Nephron progenitor cell (in vitro differentiated cells): ENCODE data around the gene B3GALT6.

Source experiments
- DNase-seq: peaks from one replicate; pipeline ENCODE4 v3.0.0; 2021
- H3K27ac Mint-ChIP-seq: 2 replicates; pipeline ENCODE4 v1.8.0; 2021; ENCODE audit warnings: mild to moderate bottlenecking, moderate library complexity, mixed read lengths
- H3K27me3 Mint-ChIP-seq: 2 replicates; pipeline ENCODE4 v1.8.0; 2021; ENCODE audit warnings: mild to moderate bottlenecking, low read depth, mixed read lengths; ENCODE audit not compliant: poor library complexity
- H3K36me3 Mint-ChIP-seq: 2 replicates; pipeline ENCODE4 v1.8.0; 2021; ENCODE audit warnings: low read depth, mixed read lengths
- H3K4me1 Mint-ChIP-seq: 2 replicates; pipeline ENCODE4 v1.8.0; 2021; ENCODE audit warnings: mixed read lengths
- H3K4me3 Mint-ChIP-seq: 2 replicates; pipeline ENCODE4 v1.8.0; 2021; ENCODE audit warnings: mild to moderate bottlenecking, moderate library complexity, mixed read lengths
- H3K9me3 Mint-ChIP-seq: 2 replicates; pipeline ENCODE4 v1.8.0; 2021; ENCODE audit warnings: mild to moderate bottlenecking, moderate library complexity, mixed read lengths
- CTCF ChIP-seq: fragments of 200-600 bp; sonication (generic); IDR thresholded peaks from 2 replicates; pipeline ENCODE4 v1.5.0; 2021; ENCODE audit warnings: antibody characterized with exemption

Gene B3GALT6

GRCh38 chr1:1205769-1206375, 26.2 kb upstream of the B3GALT6 start:
- Mint-ChIP-seq H3K4me1 (peaks cover 13% of the 10 kb centered on the region), H3K9me3 (no peaks in the 10 kb centered on the region), H3K27me3 (peaks cover 32% of the 10 kb centered on the region), H3K36me3 (no peaks in the 10 kb centered on the region), H3K4me3 (no peak overlapping the region), H3K27ac (no peak overlapping the region)
- no peak for DNase-seq
- TF ChIP-seq CTCF, result no peak

- H3K4me3 Mint-ChIP-seq, result no peak within 1 kb of the TSS
- H3K27ac Mint-ChIP-seq, result no peak within 1 kb of the TSS
- H3K36me3 Mint-ChIP-seq, result no peaks in the 10 kb centered on the region
- TF ChIP-seq CTCF, result no peak
- DNase-seq, result peak; percentile 65
- H3K4me1 Mint-ChIP-seq, result peaks cover 13% of the 10 kb centered on the region
- H3K27me3 Mint-ChIP-seq, result peaks cover 32% of the 10 kb centered on the region
- no peaks in the 10 kb centered on the region for H3K9me3 Mint-ChIP-seq
Observed at GRCh38 chr1:1206376-1206965, 25.6 kb upstream of the B3GALT6 start, which contains the start of gene TNFRSF18. Gene TNFRSF18, minus strand, starts transcription at chr1:1206592. Its CDS starts 21 bp downstream, at chr1:1206571.

- Mint-ChIP-seq H3K36me3 (no peaks in the 10 kb centered on the region), H3K9me3 (no peaks in the 10 kb centered on the region), H3K4me1 (peaks cover 13% of the 10 kb centered on the region), H3K27ac (no peak overlapping the region), H3K4me3 (no peak overlapping the region), H3K27me3 (peaks cover 32% of the 10 kb centered on the region)
- no peak for TF ChIP-seq CTCF
- peak; percentile 6 for DNase-seq
Observed at GRCh38 chr1:1206966-1207531, 25.0 kb upstream of the B3GALT6 start.

- Mint-ChIP-seq H3K36me3 (no peaks in the 10 kb centered on the region), H3K9me3 (no peaks in the 10 kb centered on the region), H3K4me1 (peaks cover 13% of the 10 kb centered on the region), H3K4me3 (no peak overlapping the region), H3K27me3 (peaks cover 32% of the 10 kb centered on the region), H3K27ac (no peak overlapping the region)
- TF ChIP-seq CTCF, result no peak
- DNase-seq, result peak; percentile 1
Observed at GRCh38 chr1:1207571-1207892, 24.5 kb upstream of the B3GALT6 start.

- Mint-ChIP-seq H3K27me3 (peaks cover 26% of the 10 kb centered on the region), H3K36me3 (no peaks in the 10 kb centered on the region), H3K9me3 (no peaks in the 10 kb centered on the region), H3K4me3 (no peak overlapping the region), H3K27ac (no peak overlapping the region), H3K4me1 (peaks cover 13% of the 10 kb centered on the region)
- DNase-seq, result peak; percentile 6
- no peak for TF ChIP-seq CTCF
Observed at GRCh38 chr1:1208713-1209433, 23.2 kb upstream of the B3GALT6 start.
